HG02642 (cell line): ENCODE measurements around the gene USP34.

Experiments used
- ATAC-seq: cut with Tn5 transposase; IDR thresholded peaks from one replicate; pipeline ENCODE4 v1.9.1; 2021; ENCODE audit warnings: mild to moderate bottlenecking; ENCODE audit not compliant: unreplicated experiment, poor library complexity

The USP34 gene

GRCh38 chr2:61327173-61327572 is 143.7 kb downstream of the USP34 start:
- ATAC-seq = no peak

- no peak for ATAC-seq
Measured at GRCh38 chr2:61326423-61326822, 144.5 kb downstream of the USP34 start.

GRCh38 chr2:61320181-61320580 is 150.7 kb downstream of the USP34 start:
- ATAC-seq = no peak

- no peak for ATAC-seq
Measured at GRCh38 chr2:61318553-61318952, 152.3 kb downstream of the USP34 start.

GRCh38 chr2:61295981-61296380 is 174.9 kb downstream of the USP34 start:
- no peak for ATAC-seq

- no peak for ATAC-seq
Measured at GRCh38 chr2:61291851-61292575, 178.9 kb downstream of the USP34 start.

- ATAC-seq = no peak
Measured at GRCh38 chr2:61288070-61288841, 182.6 kb downstream of the USP34 start.

GRCh38 chr2:61287254-61287653 is 183.6 kb downstream of the USP34 start:
- ATAC-seq = no peak

- ATAC-seq = no peak
Measured at GRCh38 chr2:61283443-61284160, 187.3 kb downstream of the USP34 start.

- no peak for ATAC-seq
Measured at GRCh38 chr2:61282104-61282590, 188.7 kb downstream of the USP34 start.

- no peak for ATAC-seq
Measured at GRCh38 chr2:61281321-61281720, 189.6 kb downstream of the USP34 start.

GRCh38 chr2:61277756-61278155 is 193.1 kb downstream of the USP34 start:
- ATAC-seq = no peak

GRCh38 chr2:61275575-61276184 is 195.2 kb downstream of the USP34 start:
- no peak for ATAC-seq

- ATAC-seq = no peak
Measured at GRCh38 chr2:61272421-61273070, 198.3 kb downstream of the USP34 start.

- ATAC-seq = no peak
Measured at GRCh38 chr2:61268249-61268648, 202.6 kb downstream of the USP34 start.

GRCh38 chr2:61266632-61267505 is 204.0 kb downstream of the USP34 start:
- no peak for ATAC-seq

GRCh38 chr2:61263830-61264229 is 207.1 kb downstream of the USP34 start:
- ATAC-seq = no peak

- no peak for ATAC-seq
Measured at GRCh38 chr2:61262699-61263098, 208.2 kb downstream of the USP34 start.

GRCh38 chr2:61257446-61257845 is 213.4 kb downstream of the USP34 start:
- ATAC-seq = no peak
